Mesothelial cell of epicardium (in vitro differentiated cells): ENCODE measurements around the gene WDFY2. TPM values are rescaled to one million over a fixed set of nuclear protein-coding genes. Genes with fewer than 3 reads are reported as not detected.

ENCODE experiments used
- DNase-seq, 2 experiments: peaks; one replicate each; pipeline ENCODE4 v3.0.0; 2021; ENCODE audit warnings: low spot score in 2 of 2; ENCODE audit not compliant: unreplicated experiment in 2 of 2
- H3K27ac Mint-ChIP-seq: 2 replicates; pipeline ENCODE4 v1.8.0; 2021; ENCODE audit warnings: mixed read lengths
- H3K27me3 Mint-ChIP-seq: 2 replicates; pipeline ENCODE4 v1.8.0; 2021; ENCODE audit warnings: low read depth, mixed read lengths
- H3K36me3 Mint-ChIP-seq: 2 replicates; pipeline ENCODE4 v1.8.0; 2021; ENCODE audit warnings: mixed read lengths
- H3K4me1 Mint-ChIP-seq: 2 replicates; pipeline ENCODE4 v1.8.0; 2021; ENCODE audit warnings: mixed read lengths
- H3K4me3 Mint-ChIP-seq: 2 replicates; pipeline ENCODE4 v1.8.0; 2021; ENCODE audit warnings: mild to moderate bottlenecking, moderate library complexity, mixed read lengths
- H3K9me3 Mint-ChIP-seq: 2 replicates; pipeline ENCODE4 v1.8.0; 2021; ENCODE audit warnings: mixed read lengths
- total RNA-seq: library from RNA; stranded (reverse); gene quantifications from 3 replicates; pipeline ENCODE4 v1.2.1, GENCODE V29; 2021
- TF ChIP-seq, protein P1 (sequence below): fragments of 200-600 bp; sonication (generic); IDR thresholded peaks from one replicate; pipeline ENCODE4 v1.5.0; 2021; ENCODE audit warnings: antibody characterized with exemption; ENCODE audit not compliant: unreplicated experiment

Gene WDFY2
- total RNA-seq, 1 donor from 2014 or later, result 12.1 TPM

DNA sequence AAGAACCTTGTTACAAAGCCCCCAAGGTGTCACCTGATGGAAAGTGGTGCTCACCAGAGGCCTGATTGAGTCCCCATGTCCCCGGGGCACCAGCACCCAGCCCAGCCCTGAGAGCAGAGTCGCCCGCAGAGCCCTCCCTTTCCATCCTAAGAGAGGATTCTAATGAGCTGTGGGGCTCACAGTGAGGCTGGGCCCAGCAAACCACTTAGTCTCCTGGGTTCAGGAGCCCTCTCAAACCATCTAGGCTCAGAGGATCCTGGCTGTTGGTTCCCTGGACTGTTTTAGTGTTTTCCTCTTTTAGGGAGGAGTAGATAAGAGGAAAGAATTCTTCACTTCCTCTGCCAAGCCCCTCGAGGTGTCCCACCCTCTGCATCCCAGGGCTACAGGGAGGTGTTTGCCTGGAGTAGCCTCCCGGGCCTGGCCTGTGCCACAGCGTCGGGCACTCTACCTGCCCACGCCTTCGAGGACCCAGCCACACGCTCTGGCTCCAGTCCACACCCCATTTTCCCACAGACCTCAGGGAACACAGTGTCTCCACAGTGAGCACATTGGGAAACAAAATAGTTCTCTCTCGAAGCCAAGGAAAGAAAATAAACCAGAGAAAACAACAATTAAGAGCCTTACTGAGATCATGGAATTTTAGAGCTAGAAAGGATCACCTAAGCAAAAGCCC lies 185.3 kb downstream of the WDFY2 start:
- DNase-seq, result no peak
- H3K4me1 Mint-ChIP-seq, result no peaks in the 10 kb centered on the region

DNA sequence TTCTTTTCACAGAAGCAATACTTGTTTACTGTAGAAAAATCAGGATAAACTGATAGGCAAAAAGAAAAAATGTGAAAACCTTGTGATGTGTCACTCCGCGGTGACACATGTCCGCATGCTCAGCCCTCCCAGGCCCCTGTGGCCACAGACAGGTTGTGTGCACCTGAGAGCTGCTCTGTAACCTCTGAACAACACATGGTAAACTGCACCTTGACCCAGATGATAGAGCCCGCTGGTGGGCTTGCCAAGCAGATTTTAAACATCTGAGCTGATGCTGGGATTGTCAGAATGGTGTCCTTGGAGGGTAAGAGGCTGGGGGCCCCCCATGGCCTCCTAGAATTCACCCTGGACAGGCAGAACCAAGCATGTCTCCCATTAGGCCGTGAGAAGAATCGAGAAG lies 185.9 kb downstream of the WDFY2 start:
- TF ChIP-seq, protein P1, sequence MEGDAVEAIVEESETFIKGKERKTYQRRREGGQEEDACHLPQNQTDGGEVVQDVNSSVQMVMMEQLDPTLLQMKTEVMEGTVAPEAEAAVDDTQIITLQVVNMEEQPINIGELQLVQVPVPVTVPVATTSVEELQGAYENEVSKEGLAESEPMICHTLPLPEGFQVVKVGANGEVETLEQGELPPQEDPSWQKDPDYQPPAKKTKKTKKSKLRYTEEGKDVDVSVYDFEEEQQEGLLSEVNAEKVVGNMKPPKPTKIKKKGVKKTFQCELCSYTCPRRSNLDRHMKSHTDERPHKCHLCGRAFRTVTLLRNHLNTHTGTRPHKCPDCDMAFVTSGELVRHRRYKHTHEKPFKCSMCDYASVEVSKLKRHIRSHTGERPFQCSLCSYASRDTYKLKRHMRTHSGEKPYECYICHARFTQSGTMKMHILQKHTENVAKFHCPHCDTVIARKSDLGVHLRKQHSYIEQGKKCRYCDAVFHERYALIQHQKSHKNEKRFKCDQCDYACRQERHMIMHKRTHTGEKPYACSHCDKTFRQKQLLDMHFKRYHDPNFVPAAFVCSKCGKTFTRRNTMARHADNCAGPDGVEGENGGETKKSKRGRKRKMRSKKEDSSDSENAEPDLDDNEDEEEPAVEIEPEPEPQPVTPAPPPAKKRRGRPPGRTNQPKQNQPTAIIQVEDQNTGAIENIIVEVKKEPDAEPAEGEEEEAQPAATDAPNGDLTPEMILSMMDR, result no peak
- H3K27ac Mint-ChIP-seq, result no peak overlapping the region
- no peaks in the 10 kb centered on the region for H3K27me3 Mint-ChIP-seq
- H3K9me3 Mint-ChIP-seq, result no peaks in the 10 kb centered on the region
- no peaks in the 10 kb centered on the region for H3K4me1 Mint-ChIP-seq
- no peak overlapping the region for H3K4me3 Mint-ChIP-seq
- no peak for DNase-seq
- peaks cover 4% of the 10 kb centered on the region for H3K36me3 Mint-ChIP-seq

More for the DNA sequence above, 185.3 kb downstream of the WDFY2 start:
- Mint-ChIP-seq H3K27ac (no peak overlapping the region), H3K9me3 (no peaks in the 10 kb centered on the region), H3K4me3 (no peak overlapping the region), H3K36me3 (peaks cover 4% of the 10 kb centered on the region), H3K27me3 (no peaks in the 10 kb centered on the region)
- TF ChIP-seq, protein P1, result no peak

DNA sequence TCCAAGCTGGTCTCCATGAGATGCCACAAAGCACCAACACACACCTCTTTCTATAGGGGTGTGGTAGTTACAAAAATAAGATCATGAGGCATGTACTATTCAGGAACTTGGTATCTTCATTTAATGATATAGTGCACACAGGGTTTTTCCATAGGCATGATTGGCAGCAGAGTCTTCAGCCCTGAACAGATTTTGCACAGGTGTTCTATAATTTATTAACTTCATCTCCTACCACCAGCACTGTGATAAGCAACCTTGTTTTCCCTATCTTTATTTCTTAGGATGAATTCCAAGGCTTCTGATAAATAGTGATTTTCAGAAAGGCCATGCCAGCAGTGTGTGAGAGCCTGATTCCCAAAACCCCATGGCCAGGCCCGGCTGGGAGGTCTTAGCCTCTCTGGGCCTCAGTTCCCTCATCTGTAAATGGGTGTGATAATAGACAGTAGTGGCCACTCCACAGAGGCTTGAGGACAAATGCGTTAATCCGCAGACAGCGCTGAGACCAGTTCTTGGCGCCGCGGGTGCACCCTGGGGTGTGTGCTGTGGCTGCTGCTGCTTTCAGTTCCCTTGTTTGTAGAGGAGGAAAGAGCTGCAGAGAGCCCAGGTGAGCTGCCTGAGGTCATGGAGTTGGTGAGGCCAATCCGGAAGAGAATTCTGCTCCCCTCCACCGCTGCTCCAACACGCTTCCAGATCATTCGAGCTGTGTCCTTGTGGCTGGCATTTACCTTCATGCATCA lies 186.6 kb downstream of the WDFY2 start:
- no peak overlapping the region for H3K27ac Mint-ChIP-seq
- H3K4me1 Mint-ChIP-seq, result no peaks in the 10 kb centered on the region
- no peaks in the 10 kb centered on the region for H3K9me3 Mint-ChIP-seq
- H3K27me3 Mint-ChIP-seq, result no peaks in the 10 kb centered on the region
- peaks cover 4% of the 10 kb centered on the region for H3K36me3 Mint-ChIP-seq
- no peak for DNase-seq
- TF ChIP-seq, protein P1, result no peak
- H3K4me3 Mint-ChIP-seq, result no peak overlapping the region

DNA sequence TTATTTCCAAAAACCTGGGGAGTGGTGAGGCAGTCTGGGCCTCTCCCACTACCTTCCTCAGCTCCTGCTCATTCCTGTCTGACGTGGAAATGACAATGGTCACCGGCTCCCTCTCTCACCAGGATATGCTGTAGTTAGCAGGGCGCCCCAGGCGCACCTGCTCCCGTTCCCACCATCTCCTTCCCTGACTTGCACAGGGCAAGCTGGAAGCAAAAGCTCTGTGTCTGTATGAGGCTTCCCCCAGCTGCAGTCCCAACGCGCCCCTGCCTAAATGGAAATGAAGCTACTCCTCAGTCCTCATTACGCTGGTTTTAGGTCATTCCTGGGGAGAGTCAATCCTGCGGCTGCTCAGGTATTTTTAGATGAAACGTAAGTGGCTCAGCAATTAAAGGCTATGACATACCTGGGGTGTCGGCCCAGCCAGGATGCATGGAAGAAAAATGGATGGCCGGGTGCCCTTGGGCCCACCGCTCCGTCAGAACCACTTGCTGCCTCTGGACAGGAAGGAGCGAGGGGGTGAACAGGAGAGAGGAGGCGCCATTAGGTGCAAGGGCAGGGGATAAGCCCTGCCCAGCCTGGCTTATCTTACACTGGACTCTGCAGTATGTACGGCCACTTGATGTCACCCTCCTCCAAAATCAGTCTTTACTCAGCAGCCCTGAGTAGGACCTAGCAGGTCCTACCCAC lies 187.3 kb downstream of the WDFY2 start:
- Mint-ChIP-seq H3K4me3 (no peak overlapping the region), H3K4me1 (no peaks in the 10 kb centered on the region), H3K9me3 (no peaks in the 10 kb centered on the region), H3K27me3 (no peaks in the 10 kb centered on the region), H3K27ac (no peak overlapping the region), H3K36me3 (peaks cover 4% of the 10 kb centered on the region)
- TF ChIP-seq, protein P1, result no peak
- DNase-seq, result no peak

DNA sequence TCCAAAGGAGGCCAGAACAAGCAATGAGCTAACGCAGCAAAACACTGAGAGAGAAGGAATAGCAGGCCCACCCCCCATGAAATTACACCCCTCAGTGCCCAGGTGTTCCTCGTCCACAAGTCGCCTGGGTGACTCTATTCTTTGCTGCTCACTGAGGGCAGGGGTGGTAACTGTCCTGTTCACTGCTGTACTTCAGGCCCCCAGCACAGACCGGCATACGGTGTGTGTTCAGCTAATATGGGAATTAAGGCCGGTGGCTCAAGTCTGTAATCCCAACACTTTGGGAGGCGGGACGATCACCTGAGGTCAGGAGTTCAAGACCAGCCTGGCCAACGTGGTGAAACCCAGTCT lies 187.8 kb downstream of the WDFY2 start:
- Mint-ChIP-seq H3K27ac (no peak overlapping the region), H3K9me3 (no peaks in the 10 kb centered on the region), H3K4me1 (no peaks in the 10 kb centered on the region), H3K36me3 (peaks cover 4% of the 10 kb centered on the region), H3K4me3 (no peak overlapping the region), H3K27me3 (no peaks in the 10 kb centered on the region)
- TF ChIP-seq, protein P1, result no peak
- DNase-seq, result no peak
